Measurements from ENCODE around the gene EPHB2.

DNA sequence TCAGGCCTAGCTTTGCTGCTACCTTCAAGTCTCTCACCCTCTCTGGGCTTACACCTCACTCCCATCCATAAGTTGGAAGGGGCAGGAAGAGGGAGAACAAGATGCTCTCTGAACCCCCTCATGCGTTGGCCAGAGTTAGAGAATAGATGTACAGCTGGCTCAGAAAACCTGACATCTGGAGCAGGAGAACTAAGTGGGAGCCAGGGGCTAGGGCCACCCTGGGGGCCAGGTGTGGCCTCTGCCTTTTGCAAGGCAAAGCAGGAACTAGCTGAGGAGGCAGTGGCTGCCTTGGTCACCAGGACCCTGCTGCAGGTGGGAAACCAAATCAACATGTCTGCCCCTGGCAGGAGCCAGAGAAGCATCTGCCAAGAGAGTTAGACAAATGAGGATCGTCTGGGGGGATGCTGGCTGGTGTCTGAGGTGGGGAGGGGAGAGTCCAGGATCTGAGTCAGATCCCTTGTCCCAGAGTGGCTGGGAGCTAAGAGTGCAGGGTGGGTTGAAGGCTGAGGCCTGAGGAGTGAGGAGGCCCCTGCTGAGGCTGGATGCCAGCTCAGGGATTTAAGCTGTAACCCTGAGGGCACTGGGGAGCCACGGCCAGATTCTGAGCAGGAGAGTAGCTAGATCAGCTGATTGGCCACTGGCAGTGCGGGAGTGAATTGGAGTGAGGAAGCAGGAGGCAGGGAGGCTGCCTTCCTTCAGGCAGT lies 115.0 kb downstream of the EPHB2 start:
- TF ChIP-seq CTCF (tag by site-specific recombination; IDR thresholded peaks at IDR 0.05) (no peak), ZNF639 (tag by site-specific recombination; IDR thresholded peaks at IDR 0.05) (no peak)
- TF ChIP-seq, protein P1, sequence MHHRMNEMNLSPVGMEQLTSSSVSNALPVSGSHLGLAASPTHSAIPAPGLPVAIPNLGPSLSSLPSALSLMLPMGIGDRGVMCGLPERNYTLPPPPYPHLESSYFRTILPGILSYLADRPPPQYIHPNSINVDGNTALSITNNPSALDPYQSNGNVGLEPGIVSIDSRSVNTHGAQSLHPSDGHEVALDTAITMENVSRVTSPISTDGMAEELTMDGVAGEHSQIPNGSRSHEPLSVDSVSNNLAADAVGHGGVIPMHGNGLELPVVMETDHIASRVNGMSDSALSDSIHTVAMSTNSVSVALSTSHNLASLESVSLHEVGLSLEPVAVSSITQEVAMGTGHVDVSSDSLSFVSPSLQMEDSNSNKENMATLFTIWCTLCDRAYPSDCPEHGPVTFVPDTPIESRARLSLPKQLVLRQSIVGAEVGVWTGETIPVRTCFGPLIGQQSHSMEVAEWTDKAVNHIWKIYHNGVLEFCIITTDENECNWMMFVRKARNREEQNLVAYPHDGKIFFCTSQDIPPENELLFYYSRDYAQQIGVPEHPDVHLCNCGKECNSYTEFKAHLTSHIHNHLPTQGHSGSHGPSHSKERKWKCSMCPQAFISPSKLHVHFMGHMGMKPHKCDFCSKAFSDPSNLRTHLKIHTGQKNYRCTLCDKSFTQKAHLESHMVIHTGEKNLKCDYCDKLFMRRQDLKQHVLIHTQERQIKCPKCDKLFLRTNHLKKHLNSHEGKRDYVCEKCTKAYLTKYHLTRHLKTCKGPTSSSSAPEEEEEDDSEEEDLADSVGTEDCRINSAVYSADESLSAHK (tag by site-specific recombination; IDR thresholded peaks at IDR 0.05): no peak

All from HEK293 (cell line).